Stomach (tissue), 9 donors: Measurements from ENCODE around the gene CRYL1. TPM values are rescaled to one million over a fixed set of nuclear protein-coding genes. Genes with fewer than 3 reads are reported as not detected.

Source experiments
- DNase-seq, 2 donors: peaks; one replicate each; pipeline versions ENCODE4 v3.0.0 to v3.0.0-alpha.2; 2013 to 2019
- H3K27ac ChIP-seq, 5 donors: fragments of 200-600 bp in 4 of 5; sonication (generic) in 4 of 5; one replicate each; pipeline ENCODE4 v1.5.1; 2013 to 2019; ENCODE audit warnings: mild to moderate bottlenecking in 1 of 5, moderate library complexity in 1 of 5
- H3K27me3 ChIP-seq, 3 donors: fragments of 200-600 bp; sonication (generic); one replicate each; pipeline ENCODE4 v1.5.1; 2017 to 2019; ENCODE audit warnings: mixed run types in 1 of 3
- H3K36me3 ChIP-seq, 4 donors: fragments of 200-600 bp; sonication (generic); 1 replicate in 3 of 4; 2 replicates in 1 of 4; pipeline ENCODE4 v1.5.1; 2016 to 2019
- H3K4me1 ChIP-seq, 4 donors: fragments of 200-600 bp; sonication (generic); one replicate each; pipeline ENCODE4 v1.5.1; 2016 to 2019
- H3K4me3 ChIP-seq, 4 donors: fragments of 200-600 bp; sonication (generic) in 3 of 4; one replicate each; pipeline ENCODE4 v1.5.1; 2016 to 2019; ENCODE audit warnings: mild to moderate bottlenecking in 1 of 4
- H3K9me3 ChIP-seq, 4 donors: fragments of 200-600 bp; sonication (generic); one replicate each; pipeline ENCODE4 v1.5.1; 2016 to 2019
- CTCF ChIP-seq, 7 experiments: fragments of 450-650 bp in 4 of 7; fragments of 200-600 bp in 3 of 7; sonication (generic) in 3 of 7; IDR thresholded peaks; one replicate each; pipeline ENCODE4 v1.5.1; 2016 to 2019; ENCODE audit warnings: antibody characterized with exemption in 7 of 7, control low read depth in 2 of 7, mild to moderate bottlenecking in 1 of 7
- EP300 ChIP-seq: sonication (generic); formaldehyde crosslinking; IDR thresholded peaks from one replicate; pipeline ENCODE4 v1.6.1; 2017; ENCODE audit warnings: antibody characterized with exemption
- POLR2A ChIP-seq, 4 donors: fragments of 450-650 bp; IDR thresholded peaks; one replicate each; pipeline ENCODE4 v1.6.1; 2016; ENCODE audit warnings: antibody characterized with exemption in 4 of 4, control low read depth in 2 of 4, mild to moderate bottlenecking in 1 of 4, moderate library complexity in 1 of 4
- POLR2AphosphoS5 ChIP-seq, 3 donors: sonication (generic); formaldehyde crosslinking; IDR thresholded peaks; one replicate each; pipeline ENCODE4 v1.6.1; 2016; ENCODE audit warnings: antibody characterized with exemption in 3 of 3
- WGBS, 5 donors: extraction: QIAGEN DNeasy Blood & Tissue Kit in 3 of 5; methylation state at CpG; one replicate each; pipeline versions ENCODE4 v1.1.5 to v1.1.7; 2013 to 2018; 5-methylcytosine and 5-hydroxymethylcytosine counted together
- intact Hi-C: fragments of 100-400 bp; cut with DNase I; formaldehyde crosslinking; loops from one replicate; pipeline ENCODE4 v1.15.1; 2023; ENCODE audit warnings: low total_unique reads
- polyA plus RNA-seq, 3 donors: library from polyadenylated mRNA; stranded (reverse); fragments of 200-250 nt; gene quantifications; one replicate each; pipeline ENCODE4 v1.2.3, GENCODE V29; 2013
- total RNA-seq, 5 donors: library from RNA; depleted of rRNA; stranded (reverse); fragments of >200 nt; gene quantifications; one replicate each; pipeline versions ENCODE4 v1.1.0 to v1.2.3, GENCODE V29; 2014 to 2016
- donor health status: healthy with polysubstance abuse.
- donor health status: Bipolar disorder and iron deficiency.
- donor health status: healthy.

Gene CRYL1
- total and polyA plus RNA-seq, 8 donors: 11.6 to 112 (median 38.0) TPM

- Histone ChIP-seq H3K27ac (no peak overlapping the region), H3K4me1 (peaks cover 0 to 3% (median 0%) of the 10 kb centered on the region in 4 donors), H3K27me3 (no peaks in the 10 kb centered on the region), H3K9me3 (no peaks in the 10 kb centered on the region), H3K4me3 (no peak overlapping the region), H3K36me3 (peaks cover 0 to 12% (median 8%) of the 10 kb centered on the region in 4 donors)
- intact Hi-C loops: no loop called here
- 37 to 58% (median 42%) methylated on average over 16 to 45 of the region's 45 CpGs for WGBS, 5 donors
- TF ChIP-seq CTCF (IDR thresholded peaks at IDR 0.05) (no peak), EP300 (no peak)
- peak in 1 of 2 donors; percentile 64 for DNase-seq
These were observed 110.9 kb downstream of the CRYL1 start for GRCh38 chr13:20414546-20415305.

GRCh38 chr13:20412691-20413355 is 112.8 kb downstream of the CRYL1 start:
- Histone ChIP-seq H3K4me3 (no peak overlapping the region), H3K36me3 (peaks cover 0 to 7% (median 5%) of the 10 kb centered on the region in 4 donors), H3K27me3 (no peaks in the 10 kb centered on the region), H3K9me3 (no peaks in the 10 kb centered on the region), H3K4me1 (peaks cover 0 to 3% (median 0%) of the 10 kb centered on the region in 4 donors), H3K27ac (no peak overlapping the region)
- TF ChIP-seq CTCF (IDR thresholded peaks at IDR 0.05) (no peak), POLR2AphosphoS5 (IDR thresholded peaks at IDR 0.05) (no peak), EP300 (no peak), POLR2A (IDR thresholded peaks at IDR 0.05) (no peak)
- WGBS, 5 donors: 72 to 85% (median 83%) methylated on average over 7 of the region's 7 CpGs
- DNase-seq: no peak
- intact Hi-C loops: no loop called here

GRCh38 chr13:20411638-20412342 is 113.9 kb downstream of the CRYL1 start:
- peaks cover 0 to 6% (median 2%) of the 10 kb centered on the region in 4 donors for H3K36me3 ChIP-seq
- TF ChIP-seq POLR2A (IDR thresholded peaks at IDR 0.05): no peak
- TF ChIP-seq POLR2AphosphoS5 (IDR thresholded peaks at IDR 0.05): no peak
- TF ChIP-seq CTCF (IDR thresholded peaks at IDR 0.05): no peak
- no peak for TF ChIP-seq EP300
- WGBS, 5 donors: 38 to 61% (median 52%) methylated on average over 6 of the region's 6 CpGs
- no peaks in the 10 kb centered on the region for H3K9me3 ChIP-seq
- no peak overlapping the region for H3K4me3 ChIP-seq
- peaks cover 0 to 3% (median 0%) of the 10 kb centered on the region in 4 donors for H3K4me1 ChIP-seq
- no peak for DNase-seq
- no peaks in the 10 kb centered on the region for H3K27me3 ChIP-seq
- intact Hi-C loops: no loop called here
- no peak overlapping the region for H3K27ac ChIP-seq

GRCh38 chr13:20410726-20411125 is 114.9 kb downstream of the CRYL1 start:
- no peak for DNase-seq
- WGBS, 5 donors: 41 to 77% (median 49%) methylated on average over 4 of the region's 4 CpGs
- Histone ChIP-seq H3K4me3 (no peak overlapping the region), H3K36me3 (peaks cover 0 to 7% (median 6%) of the 10 kb centered on the region in 4 donors), H3K27ac (no peak overlapping the region), H3K4me1 (no peaks in the 10 kb centered on the region), H3K27me3 (no peaks in the 10 kb centered on the region), H3K9me3 (no peaks in the 10 kb centered on the region)
- TF ChIP-seq POLR2A (IDR thresholded peaks at IDR 0.05) (no peak), CTCF (IDR thresholded peaks at IDR 0.05) (no peak), POLR2AphosphoS5 (IDR thresholded peaks at IDR 0.05) (no peak), EP300 (no peak)
- intact Hi-C loops: no loop called here
